Fibroblast of lung (primary cell): Measurements from ENCODE around the gene KCNJ10. TPM values are rescaled to one million over a fixed set of nuclear protein-coding genes. Genes with fewer than 3 reads are reported as not detected.
"Not testable (repeated sequence)": the region's sequence is repeated elsewhere in the genome, so short reads cannot be mapped to it uniquely, and the experiment has no call there.

Experiments used
- DNase-seq, 2 donors: peaks; one replicate each; pipeline versions ENCODE4 v3.0.0 to v3.0.0-alpha.2; 2010; ENCODE audit warnings: low read depth in 2 of 2
- H2AFZ ChIP-seq: 2 replicates; pipeline ENCODE4 v1.5.1; 2012; ENCODE audit warnings: low read length, control low read depth, inconsistent platforms
- H3K27ac ChIP-seq: 2 replicates; pipeline ENCODE4 v1.5.1; 2011; ENCODE audit warnings: low read length, control low read depth; ENCODE audit not compliant: insufficient read depth
- H3K27me3 ChIP-seq: 2 replicates; pipeline ENCODE4 v1.5.1; 2011; ENCODE audit warnings: mild to moderate bottlenecking, low read length; ENCODE audit not compliant: control insufficient read depth, insufficient read depth
- H3K36me3 ChIP-seq: 2 replicates; pipeline ENCODE4 v1.5.1; 2011; ENCODE audit warnings: low read length; ENCODE audit not compliant: control insufficient read depth, insufficient read depth
- H3K4me1 ChIP-seq: 2 replicates; pipeline ENCODE4 v1.5.1; 2011; ENCODE audit warnings: low read length; ENCODE audit not compliant: control insufficient read depth, insufficient read depth; ENCODE audit errors: extremely low read depth
- H3K4me2 ChIP-seq: 2 replicates; pipeline ENCODE4 v1.5.1; 2011; ENCODE audit warnings: low read length, control low read depth; ENCODE audit not compliant: insufficient read depth; ENCODE audit errors: extremely low read depth
- H3K4me3 ChIP-seq, 4 experiments: fragments of 200-600 bp in 1 of 4; sonication (generic) in 1 of 4; replicated peaks in 1 of 4; 2 replicates each; pipeline ENCODE4 v1.5.1; 2011 to 2016; ENCODE audit warnings: low read length in 4 of 4, low read depth in 3 of 4, mild to moderate bottlenecking in 3 of 4, control low read depth in 2 of 4, inconsistent platforms in 1 of 4, mixed read lengths in 1 of 4; ENCODE audit not compliant: insufficient read depth in 1 of 4; ENCODE audit errors: control extremely low read depth in 1 of 4
- H3K79me2 ChIP-seq: 2 replicates; pipeline ENCODE4 v1.5.1; 2012; ENCODE audit warnings: mild to moderate bottlenecking, low read length, inconsistent platforms; ENCODE audit not compliant: control insufficient read depth, insufficient read depth
- H3K9ac ChIP-seq: 2 replicates; pipeline ENCODE4 v1.5.1; 2011; ENCODE audit warnings: mild to moderate bottlenecking, low read length, control low read depth; ENCODE audit not compliant: insufficient read depth
- H3K9me3 ChIP-seq: 2 replicates; pipeline ENCODE4 v1.5.1; 2012; ENCODE audit warnings: low read depth, low read length; ENCODE audit not compliant: control insufficient read depth, insufficient read depth
- H4K20me1 ChIP-seq: 2 replicates; pipeline ENCODE4 v1.5.1; 2011; ENCODE audit warnings: low read length; ENCODE audit not compliant: control insufficient read depth, insufficient read depth; ENCODE audit errors: extremely low read depth
- CTCF ChIP-seq, 2 donors: IDR thresholded peaks in 1 of 2; conservative IDR thresholded peaks in 1 of 2; 1 replicate in 1 of 2; 2 replicates in 1 of 2; pipeline ENCODE4 v1.5.1; 2011 to 2012; ENCODE audit warnings: low read length in 2 of 2, control low read depth in 1 of 2, inconsistent platforms in 1 of 2, low read depth in 1 of 2, mild to moderate bottlenecking in 1 of 2
- EZH2 ChIP-seq: IDR thresholded peaks from 2 replicates; pipeline ENCODE4 v1.5.1; 2012; ENCODE audit warnings: low read length, control low read depth, mild to moderate bottlenecking; ENCODE audit errors: missing control alignments
- polyA plus RNA-seq, 2 donors: library from polyadenylated mRNA; depleted of rRNA in 1 of 2; stranded (reverse) in 1 of 2; unstranded in 1 of 2; fragments of >200 nt; gene quantifications; 2 replicates each; pipeline ENCODE4 v1.2.1, GENCODE V29; 2011 to 2012; ENCODE audit warnings: missing spikeins in 1 of 2
- total RNA-seq: library from RNA; depleted of rRNA; stranded (reverse); fragments of >200 nt; gene quantifications from 2 replicates; pipeline ENCODE4 v1.2.1, GENCODE V29; 2014

Gene KCNJ10
- total and polyA plus RNA-seq, 2 donors (not counting 1 experiment from before 2014, with no cell fraction given): not detected

GRCh38 chr1:160114085-160114484, 44.1 kb upstream of the KCNJ10 start:
- no peak for TF ChIP-seq EZH2
- no peak for TF ChIP-seq CTCF (conservative IDR thresholded peaks at IDR 0.05 in 1 of 2, IDR thresholded peaks at IDR 0.05 in 1 of 2; ENCODE audit: low read depth in 1 of 2, low read length in 2 of 2)
- no peak for DNase-seq
- Histone ChIP-seq H2AFZ (no peak overlapping the region), H3K4me2 (no peak overlapping the region), H3K4me1 (no peaks in the 10 kb centered on the region), H3K27me3 (peaks cover 33% of the 10 kb centered on the region), H3K9ac (no peak overlapping the region), H3K9me3 (no peaks in the 10 kb centered on the region), H3K27ac (no peak overlapping the region), H3K79me2 (no peaks in the 10 kb centered on the region), H3K4me3 (no peak overlapping the region), H3K36me3 (no peaks in the 10 kb centered on the region), H4K20me1 (no peaks in the 10 kb centered on the region)

GRCh38 chr1:160113407-160113806, 43.4 kb upstream of the KCNJ10 start:
- no peak for TF ChIP-seq EZH2
- no peak for TF ChIP-seq CTCF (conservative IDR thresholded peaks at IDR 0.05 in 1 of 2, IDR thresholded peaks at IDR 0.05 in 1 of 2; ENCODE audit: low read depth in 1 of 2, low read length in 2 of 2)
- no peaks in the 10 kb centered on the region for H4K20me1 ChIP-seq
- H3K9ac ChIP-seq: no peak overlapping the region
- no peaks in the 10 kb centered on the region for H3K36me3 ChIP-seq
- H3K27ac ChIP-seq: no peak overlapping the region
- H3K4me1 ChIP-seq: no peaks in the 10 kb centered on the region
- no peak overlapping the region for H3K4me2 ChIP-seq
- no peak overlapping the region for H2AFZ ChIP-seq
- H3K9me3 ChIP-seq: no peaks in the 10 kb centered on the region
- H3K4me3 ChIP-seq: no peak overlapping the region
- DNase-seq: no peak
- H3K27me3 ChIP-seq: peaks cover 31% of the 10 kb centered on the region
- no peaks in the 10 kb centered on the region for H3K79me2 ChIP-seq

- Histone ChIP-seq H3K4me1 (no peaks in the 10 kb centered on the region), H3K79me2 (no peaks in the 10 kb centered on the region), H2AFZ (no peak overlapping the region), H4K20me1 (no peaks in the 10 kb centered on the region), H3K9ac (no peak overlapping the region), H3K27me3 (peaks cover 24% of the 10 kb centered on the region), H3K27ac (no peak overlapping the region), H3K4me2 (no peak overlapping the region), H3K36me3 (no peaks in the 10 kb centered on the region), H3K4me3 (no peak overlapping the region), H3K9me3 (no peaks in the 10 kb centered on the region)
- TF ChIP-seq EZH2: no peak
- TF ChIP-seq CTCF (conservative IDR thresholded peaks at IDR 0.05 in 1 of 2, IDR thresholded peaks at IDR 0.05 in 1 of 2; ENCODE audit: low read depth in 1 of 2, low read length in 2 of 2): no peak
- DNase-seq: no peak
Observed at GRCh38 chr1:160112357-160112756, 42.4 kb upstream of the KCNJ10 start.

- not testable (repeated sequence) for H3K79me2 ChIP-seq, H2AFZ ChIP-seq, H3K9me3 ChIP-seq, DNase-seq, H3K9ac ChIP-seq, H3K4me1 ChIP-seq, H4K20me1 ChIP-seq, H3K27ac ChIP-seq, H3K36me3 ChIP-seq, H3K4me3 ChIP-seq, H3K4me2 ChIP-seq
- H3K27me3 ChIP-seq: peaks cover 20% of the 10 kb centered on the region
Observed at GRCh38 chr1:160111462-160111861, 41.5 kb upstream of the KCNJ10 start.
